GM12878 (cell line): Measurements from ENCODE around the gene RAB36. TPM values are rescaled to one million over a fixed set of nuclear protein-coding genes. Genes with fewer than 3 reads are reported as not detected.

ENCODE experiments used
- ATAC-seq: fragments of 200-7000 bp; cut with Tn5 transposase; 3 replicates; pipeline ENCODE4 v1.9.1; 2020; ENCODE audit warnings: mild to moderate bottlenecking, moderate library complexity
- BruUV-seq: library from RNA; stranded (reverse); fragments of 400-500 nt; replicated peaks from 2 replicates; lab custom pipeline; 2021; lab: Mats Ljungman, UMichigan
- CTCF ChIA-PET: fragments of 300-600 bp; sonication (Branson Sonifier 250); formaldehyde crosslinking; extraction: SDS; loops from one replicate; lab custom pipeline; 2021; ENCODE audit warnings: inconsistent platforms; lab: Yijun Ruan, JAX
- POLR2A ChIA-PET: fragments of 350-600 bp; formaldehyde crosslinking; extraction: SDS; loops from one replicate; lab custom pipeline; 2021; ENCODE audit warnings: inconsistent platforms; lab: Charles Lee
- RAD21 ChIA-PET: fragments of 300-600 bp; sonication (Branson Sonifier 250); formaldehyde crosslinking; loops from one replicate; lab custom pipeline; 2023; ENCODE audit warnings: antibody characterized with exemption; ENCODE audit not compliant: unreplicated experiment; lab: Charles Lee
- SMC1A ChIA-PET: fragments of 300-600 bp; sonication (Branson Sonifier 250); formaldehyde crosslinking; loops from one replicate; lab custom pipeline; 2023; ENCODE audit not compliant: unreplicated experiment, uncharacterized antibody; lab: Charles Lee
- DNase-seq: peaks from one replicate; pipeline ENCODE4 v3.0.0-alpha.2; 2011; ENCODE audit warnings: low read depth, low spot score
- FAIRE-seq: peaks from 3 replicates; lab custom pipeline; 2011; peaks lifted over from hg19 to GRCh38; lab: Jason Lieb, UNC
- H2AFZ ChIP-seq: 2 replicates; pipeline ENCODE4 v1.6.0; 2011; ENCODE audit warnings: low read depth, low read length, control low read depth; ENCODE audit not compliant: control insufficient read depth
- H3K27ac ChIP-seq: 2 replicates; pipeline ENCODE4 v1.5.1; 2011; ENCODE audit warnings: control low read depth; ENCODE audit not compliant: control insufficient read depth, insufficient read depth
- H3K27me3 ChIP-seq, 2 experiments: replicated peaks in 1 of 2; 2 replicates each; pipeline versions ENCODE4 v1.6.0 to v1.6.1; 2011; ENCODE audit warnings: low read length in 1 of 2; ENCODE audit not compliant: control insufficient read depth in 2 of 2, insufficient read depth in 2 of 2
- H3K36me3 ChIP-seq, 2 experiments: 2 replicates each; pipeline ENCODE4 v1.5.1; 2011; ENCODE audit warnings: low read length in 1 of 2; ENCODE audit not compliant: control insufficient read depth in 2 of 2, insufficient read depth in 2 of 2
- H3K4me1 ChIP-seq: 2 replicates; pipeline ENCODE4 v1.6.1; 2011; ENCODE audit warnings: mild to moderate bottlenecking, low read length, moderate library complexity, mixed read lengths; ENCODE audit not compliant: control insufficient read depth, insufficient read depth
- H3K4me2 ChIP-seq: 2 replicates; pipeline ENCODE4 v1.6.0; 2011; ENCODE audit warnings: control low read depth; ENCODE audit not compliant: control insufficient read depth, insufficient read depth
- H3K4me3 ChIP-seq: fragments of 200-600 bp; sonication (generic); 2 replicates; pipeline ENCODE4 v1.5.1; 2016
- H3K79me2 ChIP-seq: 2 replicates; pipeline ENCODE4 v1.6.0; 2011; ENCODE audit warnings: low read length; ENCODE audit not compliant: control insufficient read depth, insufficient read depth
- H3K9ac ChIP-seq: 2 replicates; pipeline ENCODE4 v1.8.0; 2011; ENCODE audit warnings: low read length, control low read depth, mixed read lengths; ENCODE audit not compliant: control insufficient read depth, insufficient read depth
- H3K9me3 ChIP-seq: replicated peaks from 3 replicates; pipeline ENCODE4 v1.5.1; 2011; ENCODE audit warnings: mild to moderate bottlenecking, low read length; ENCODE audit not compliant: control insufficient read depth, insufficient read depth
- H4K20me1 ChIP-seq: 2 replicates; pipeline ENCODE4 v1.6.0; 2011; ENCODE audit not compliant: control insufficient read depth, insufficient read depth
- ATF3 ChIP-seq: IDR thresholded peaks from 2 replicates; pipeline ENCODE4 v1.6.1; 2011; ENCODE audit warnings: low read depth, mild to moderate bottlenecking, low read length, moderate library complexity, borderline replicate concordance; ENCODE audit errors: extremely low read depth
- BHLHE40 ChIP-seq, 2 experiments: fragments of 450-650 bp in 1 of 2; IDR thresholded peaks; 2 replicates each; pipeline ENCODE4 v1.6.1; 2011 to 2017; ENCODE audit warnings: low read depth in 2 of 2, borderline replicate concordance in 1 of 2, improper control_type of control experiment in 1 of 2, low read length in 1 of 2, mild to moderate bottlenecking in 1 of 2
- CREB1 ChIP-seq: IDR thresholded peaks from 2 replicates; pipeline ENCODE4 v1.6.1; 2012; ENCODE audit warnings: low read depth, mild to moderate bottlenecking, inconsistent platforms
- EED ChIP-seq: sonication (generic); IDR thresholded peaks from 2 replicates; pipeline ENCODE4 v1.6.1; 2016; ENCODE audit warnings: antibody characterized with exemption, low read depth
- HDAC6 ChIP-seq: fragments of 200-600 bp; sonication (generic); IDR thresholded peaks from one replicate; pipeline ENCODE4 v1.8.0; 2017; ENCODE audit warnings: antibody characterized with exemption; ENCODE audit not compliant: unreplicated experiment
- MYC ChIP-seq: IDR thresholded peaks from 2 replicates; pipeline ENCODE4 v1.6.1; 2011; ENCODE audit warnings: mild to moderate bottlenecking, low read length, moderate library complexity, inconsistent platforms; ENCODE audit not compliant: insufficient read depth, insufficient replicate concordance, insufficient read length, severe bottlenecking
- NR2C1 ChIP-seq: fragments of 450-650 bp; IDR thresholded peaks from 2 replicates; pipeline ENCODE4 v1.6.1; 2017; ENCODE audit warnings: antibody characterized with exemption, mild to moderate bottlenecking, moderate library complexity
- TCF12 ChIP-seq: IDR thresholded peaks from 2 replicates; pipeline ENCODE4 v1.6.1; 2011; ENCODE audit warnings: low read depth, mild to moderate bottlenecking, low read length
- WGBS: methylation state at CpG from one replicate; pipeline ENCODE4 v1.1.6; 2016; ENCODE audit warnings: low lambda C conversion rate; ENCODE audit not compliant: insufficient replicate concordance, insufficient coverage; ENCODE audit errors: missing lambda C conversion rate; 5-methylcytosine and 5-hydroxymethylcytosine counted together
- in situ Hi-C: fragments of 300-500 bp; cut with MboI; formaldehyde crosslinking; loops from 9 replicates; pipeline ENCODE4 v1.14.3; 2018; ENCODE audit warnings: mixed read lengths
- intact Hi-C: fragments of 100-400 bp; cut with micrococcal nuclease; formaldehyde crosslinking; loops from one replicate; pipeline ENCODE4 v1.14.2; 2022; ENCODE audit not compliant: unreplicated experiment
- polyA plus RNA-seq, 11 experiments: library from polyadenylated mRNA; depleted of rRNA in 4 of 11; unstranded in 6 of 11; stranded (reverse) in 5 of 11; fragments of >200 nt; fragmentation: Nextera tagmentation in 4 of 11; fragmentation: Illumina TruSeq in 1 of 11; extraction: Ambion mirVana in 4 of 11; extraction: Trizol in 1 of 11; gene quantifications; 1 replicate in 1 of 11; 2 replicates in 10 of 11; pipeline versions ENCODE4 v1.2.1 to v1.2.3, GENCODE V29; 2011 to 2016; ENCODE audit warnings: inconsistent platforms in 2 of 11, missing spikeins in 2 of 11, low read depth in 1 of 11
- total RNA-seq, 4 experiments: library from RNA; depleted of rRNA in 3 of 4; stranded (reverse); fragments of >200 nt in 3 of 4; fragmentation: Illumina TruSeq in 1 of 4; extraction: Trizol in 1 of 4; gene quantifications; 2 replicates each; pipeline versions ENCODE4 v1.2.1 to v1.2.3, GENCODE V29; 2013 to 2021

RAB36 gene
- total and polyA plus RNA-seq, 10 of the 15 experiments (the other 5 are each of a cell fraction or from before 2014, with no cell fraction given) = 0.31 to 2.7 (median 1.1) TPM

- H3K9ac ChIP-seq = no peak overlapping the region
- CTCF ChIA-PET = interaction anchor here (0.6 to 2.3 kb wide), 6 partner anchors 10 to 228 kb away, joined by 3 to 9 read pairs (median 6); no protein-coding TSS in a partner anchor
- TF ChIP-seq CREB1 (no peak), EED (no peak), ATF3 (no peak), BHLHE40 (IDR thresholded peaks at IDR 0.05; ENCODE audit: borderline replicate concordance in 1 of 2, low read depth in 2 of 2, low read length in 1 of 2) (no peak), MYC (no peak), TCF12 (no peak), HDAC6 (no peak), NR2C1 (no peak)
- FAIRE-seq (no peak), ATAC-seq (no peak), DNase-seq (no peak)
- H3K27ac ChIP-seq = no peak overlapping the region
- no peak overlapping the region for H2AFZ ChIP-seq
- RAD21 ChIA-PET = interaction anchor here (0.9 to 1.6 kb wide), 3 partner anchors 32 to 94 kb away, joined by 3 to 4 read pairs (median 3); no protein-coding TSS in a partner anchor
- POLR2A ChIA-PET = no interaction called here
- no peak overlapping the region for H3K4me3 ChIP-seq
- H3K79me2 ChIP-seq = peaks cover 47% of the 10 kb centered on the region
- H3K36me3 ChIP-seq = peaks cover 5 to 15% of the 10 kb centered on the region in 2 experiments; a peak in 2 of 4 replicates
- WGBS = 70% methylated on average over 7 of the region's 7 CpGs
- H3K9me3 ChIP-seq = no peaks in the 10 kb centered on the region
- no peaks in the 10 kb centered on the region; the same call in 1 of the 2 replicates for H4K20me1 ChIP-seq
- SMC1A ChIA-PET = interaction anchor here (0.8 to 0.9 kb wide), 5 partner anchors 13 to 432 kb away, joined by 3 to 5 read pairs (median 3); no protein-coding TSS in a partner anchor
- H3K4me2 ChIP-seq = no peak overlapping the region; the same call in 1 of the 2 replicates
- BruUV-seq = no TSS peak
- H3K4me1 ChIP-seq = peaks cover 16% of the 10 kb centered on the region
- in situ Hi-C loops (no loop called here), intact Hi-C loops (no loop called here)
- H3K27me3 ChIP-seq = no peaks in the 10 kb centered on the region
These were observed 42.8 kb downstream of the RAB36 start for GRCh38 chr22:23187871-23188700.
